ENCODE data around the gene ENTPD3.

DNA sequence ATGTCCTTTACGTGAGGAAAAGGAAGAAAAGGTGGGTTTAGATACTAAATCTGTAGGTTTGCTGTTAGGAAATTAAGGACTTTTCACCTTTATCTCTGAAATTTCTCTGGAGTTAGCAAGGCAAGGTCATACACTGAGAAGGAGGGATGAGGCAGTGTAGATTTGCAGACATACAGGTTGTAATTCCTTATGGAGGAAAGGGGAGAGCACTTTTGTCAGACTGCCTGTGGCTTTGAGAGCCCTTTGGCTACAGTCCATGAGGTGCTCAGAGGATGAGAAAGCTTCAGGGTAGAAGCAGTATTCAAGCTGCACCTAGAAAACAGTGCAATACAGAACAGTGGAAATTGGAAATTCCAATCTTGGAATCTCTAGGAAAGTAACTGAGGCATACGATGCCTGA lies 78.5 kb downstream of the ENTPD3 start:
- TF ChIP-seq, protein P1, sequence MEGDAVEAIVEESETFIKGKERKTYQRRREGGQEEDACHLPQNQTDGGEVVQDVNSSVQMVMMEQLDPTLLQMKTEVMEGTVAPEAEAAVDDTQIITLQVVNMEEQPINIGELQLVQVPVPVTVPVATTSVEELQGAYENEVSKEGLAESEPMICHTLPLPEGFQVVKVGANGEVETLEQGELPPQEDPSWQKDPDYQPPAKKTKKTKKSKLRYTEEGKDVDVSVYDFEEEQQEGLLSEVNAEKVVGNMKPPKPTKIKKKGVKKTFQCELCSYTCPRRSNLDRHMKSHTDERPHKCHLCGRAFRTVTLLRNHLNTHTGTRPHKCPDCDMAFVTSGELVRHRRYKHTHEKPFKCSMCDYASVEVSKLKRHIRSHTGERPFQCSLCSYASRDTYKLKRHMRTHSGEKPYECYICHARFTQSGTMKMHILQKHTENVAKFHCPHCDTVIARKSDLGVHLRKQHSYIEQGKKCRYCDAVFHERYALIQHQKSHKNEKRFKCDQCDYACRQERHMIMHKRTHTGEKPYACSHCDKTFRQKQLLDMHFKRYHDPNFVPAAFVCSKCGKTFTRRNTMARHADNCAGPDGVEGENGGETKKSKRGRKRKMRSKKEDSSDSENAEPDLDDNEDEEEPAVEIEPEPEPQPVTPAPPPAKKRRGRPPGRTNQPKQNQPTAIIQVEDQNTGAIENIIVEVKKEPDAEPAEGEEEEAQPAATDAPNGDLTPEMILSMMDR (IDR thresholded peaks at IDR 0.05), result no peak
- TF ChIP-seq POLR2A (IDR thresholded peaks at IDR 0.05) (no peak), POLR2AphosphoS5 (IDR thresholded peaks at IDR 0.05) (no peak)

All from suprapubic skin (tissue), 4 donors.